Activated B cell treated with CpG ODN at 0.5 μM for 24 hours (primary cell): ENCODE measurements around the gene SRRM4. TPM values are rescaled to one million over a fixed set of nuclear protein-coding genes. Genes with fewer than 3 reads are reported as not detected.

ENCODE experiments used
- ATAC-seq: fragments of 200-7000 bp; cut with Tn5 transposase; one replicate; pipeline ENCODE4 v1.10.0; 2021; ENCODE audit warnings: low read depth, mild to moderate bottlenecking, moderate library complexity
- CTCF ChIA-PET: fragments of 350-600 bp; sonication (Branson Sonifier 250); formaldehyde crosslinking; loops from one replicate; lab custom pipeline; 2021; ENCODE audit warnings: antibody characterized with exemption; lab: Charles Lee
- POLR2A ChIA-PET: fragments of 350-600 bp; sonication (Branson Sonifier 250); formaldehyde crosslinking; loops from one replicate; lab custom pipeline; 2021; ENCODE audit warnings: antibody characterized with exemption; lab: Charles Lee
- DNase-seq: peaks from one replicate; pipeline ENCODE4 v3.0.0; 2022
- H3K27ac Mint-ChIP-seq: one replicate; pipeline ENCODE4 v1.8.0; 2020; ENCODE audit warnings: mixed read lengths
- H3K27me3 Mint-ChIP-seq: one replicate; pipeline ENCODE4 v1.8.0; 2021; ENCODE audit warnings: mixed read lengths
- H3K36me3 Mint-ChIP-seq: one replicate; pipeline ENCODE4 v1.8.0; 2021; ENCODE audit warnings: low read depth, mixed read lengths
- H3K4me1 Mint-ChIP-seq: one replicate; pipeline ENCODE4 v1.8.0; 2021; ENCODE audit warnings: mixed read lengths
- H3K4me3 Mint-ChIP-seq: one replicate; pipeline ENCODE4 v1.8.0; 2020; ENCODE audit warnings: mild to moderate bottlenecking, mixed read lengths
- H3K9me3 Mint-ChIP-seq: one replicate; pipeline ENCODE4 v1.8.0; 2020; ENCODE audit warnings: mixed read lengths
- CTCF ChIP-seq: fragments of 200-600 bp; IDR thresholded peaks from one replicate; pipeline ENCODE4 v1.8.0; 2022; ENCODE audit warnings: antibody characterized with exemption, mild to moderate bottlenecking
- intact Hi-C: fragments of 100-400 bp; cut with micrococcal nuclease; formaldehyde crosslinking; loops from one replicate; pipeline ENCODE4 v1.15.1; 2024
- total RNA-seq: library from RNA; stranded (reverse); gene quantifications from 2 replicates; pipeline ENCODE4 v1.2.3, GENCODE V29; 2022

The SRRM4 gene
- total RNA-seq, 1 donor from 2014 or later: not detected

GRCh38 chr12:119139448-119139847 lies 158.1 kb downstream of the SRRM4 start:
- ATAC-seq (no peak), DNase-seq (no peak)
- Mint-ChIP-seq H3K36me3 (no peaks in the 10 kb centered on the region), H3K9me3 (no peaks in the 10 kb centered on the region), H3K27ac (no peak overlapping the region), H3K4me1 (no peaks in the 10 kb centered on the region), H3K27me3 (peaks cover 4% of the 10 kb centered on the region), H3K4me3 (no peak overlapping the region)
- intact Hi-C loops: no loop called here
- ChIA-PET POLR2A (no interaction called here), CTCF (no interaction called here)
- TF ChIP-seq CTCF: no peak

- intact Hi-C loops: no loop called here
- POLR2A ChIA-PET: no interaction called here
- Mint-ChIP-seq H3K27me3 (peaks cover 6% of the 10 kb centered on the region), H3K4me3 (no peak overlapping the region), H3K4me1 (no peaks in the 10 kb centered on the region), H3K27ac (no peak overlapping the region), H3K9me3 (no peaks in the 10 kb centered on the region), H3K36me3 (no peaks in the 10 kb centered on the region)
- CTCF ChIA-PET: no interaction called here
- ATAC-seq (no peak), DNase-seq (no peak)
- TF ChIP-seq CTCF: no peak
Measured at GRCh38 chr12:119145367-119145766, 164.0 kb downstream of the SRRM4 start.

GRCh38 chr12:119147847-119148448 lies 166.6 kb downstream of the SRRM4 start:
- peaks cover 7% of the 10 kb centered on the region for H3K9me3 Mint-ChIP-seq
- ATAC-seq (no peak), DNase-seq (no peak)
- no peaks in the 10 kb centered on the region for H3K36me3 Mint-ChIP-seq
- intact Hi-C loops: no loop called here
- no peak overlapping the region for H3K4me3 Mint-ChIP-seq
- peaks cover 12% of the 10 kb centered on the region for H3K27me3 Mint-ChIP-seq
- no peaks in the 10 kb centered on the region for H3K4me1 Mint-ChIP-seq
- ChIA-PET POLR2A (no interaction called here), CTCF (no interaction called here)
- H3K27ac Mint-ChIP-seq: no peak overlapping the region
- no peak for TF ChIP-seq CTCF

- CTCF ChIA-PET: no interaction called here
- no peak overlapping the region for H3K27ac Mint-ChIP-seq
Measured at GRCh38 chr12:119149270-119149669, 167.9 kb downstream of the SRRM4 start.

GRCh38 chr12:119151445-119152026 lies 170.2 kb downstream of the SRRM4 start:
- ChIA-PET CTCF (no interaction called here), POLR2A (no interaction called here)
- Mint-ChIP-seq H3K36me3 (no peaks in the 10 kb centered on the region), H3K4me3 (no peak overlapping the region), H3K27me3 (peaks cover 16% of the 10 kb centered on the region), H3K9me3 (peaks cover 10% of the 10 kb centered on the region), H3K27ac (no peak overlapping the region), H3K4me1 (no peaks in the 10 kb centered on the region)
- no peak for TF ChIP-seq CTCF
- DNase-seq (no peak), ATAC-seq (no peak)
- intact Hi-C loops: no loop called here

More at GRCh38 chr12:119149270-119149669, 167.9 kb downstream of the SRRM4 start:
- H3K27me3 Mint-ChIP-seq: peaks cover 19% of the 10 kb centered on the region
- no peak overlapping the region for H3K4me3 Mint-ChIP-seq
- no peaks in the 10 kb centered on the region for H3K4me1 Mint-ChIP-seq
- intact Hi-C loops: no loop called here
- H3K36me3 Mint-ChIP-seq: no peaks in the 10 kb centered on the region
- DNase-seq (no peak), ATAC-seq (no peak)
- TF ChIP-seq CTCF: no peak
- H3K9me3 Mint-ChIP-seq: peaks cover 10% of the 10 kb centered on the region
- POLR2A ChIA-PET: no interaction called here
